ENCODE results near the gene ELP2.

GRCh38 chr18:36201765-36202164 lies 72.1 kb downstream of the ELP2 start:
- TF ChIP-seq CTCF (conservative IDR thresholded peaks at IDR 0.05) (no peak), EZH2 (IDR thresholded peaks at IDR 0.05; ENCODE audit: low read depth) (no peak)
